Amniotic epithelial cell (primary cell): ENCODE measurements around the gene CHDH.

Experiments used
- DNase-seq: peaks from one replicate; pipeline ENCODE4 v3.0.0-alpha.2; 2010; ENCODE audit warnings: low read depth

Gene CHDH

DNA sequence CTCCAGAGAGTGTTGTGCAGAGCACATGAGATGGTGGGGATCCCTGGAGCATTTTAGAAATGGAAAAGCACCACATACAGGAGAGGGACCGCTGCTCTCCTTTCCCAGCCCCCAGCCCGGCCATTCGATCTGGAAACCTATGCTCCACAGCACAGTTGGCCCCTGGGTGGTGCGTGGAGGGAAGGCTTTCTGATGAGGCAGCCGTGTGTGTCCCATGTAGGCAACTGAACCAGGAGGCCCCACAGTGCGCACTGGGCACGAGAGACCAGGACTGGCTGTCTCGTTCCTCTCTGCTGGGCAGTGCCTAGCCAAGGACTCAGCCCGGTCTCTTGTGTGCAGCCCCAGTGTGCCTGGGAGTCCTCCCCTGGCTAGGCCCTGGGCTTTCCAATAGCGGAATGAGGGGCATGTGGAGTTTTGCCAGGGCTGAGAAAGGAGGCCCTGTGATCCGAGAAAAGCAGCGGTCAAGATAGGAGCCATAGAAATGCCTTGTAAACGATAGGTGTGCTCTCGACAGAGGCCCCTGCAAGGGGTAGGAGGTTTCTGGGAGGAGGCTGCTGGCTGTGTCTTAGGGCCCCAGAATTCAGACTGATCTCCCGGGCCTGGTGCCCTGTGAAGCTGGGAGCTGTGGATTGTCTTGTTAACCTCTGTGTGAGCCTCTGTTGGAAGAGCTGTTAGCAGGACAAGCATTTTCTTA lies 39.0 kb downstream of the CHDH start:
- no peak for DNase-seq

DNA sequence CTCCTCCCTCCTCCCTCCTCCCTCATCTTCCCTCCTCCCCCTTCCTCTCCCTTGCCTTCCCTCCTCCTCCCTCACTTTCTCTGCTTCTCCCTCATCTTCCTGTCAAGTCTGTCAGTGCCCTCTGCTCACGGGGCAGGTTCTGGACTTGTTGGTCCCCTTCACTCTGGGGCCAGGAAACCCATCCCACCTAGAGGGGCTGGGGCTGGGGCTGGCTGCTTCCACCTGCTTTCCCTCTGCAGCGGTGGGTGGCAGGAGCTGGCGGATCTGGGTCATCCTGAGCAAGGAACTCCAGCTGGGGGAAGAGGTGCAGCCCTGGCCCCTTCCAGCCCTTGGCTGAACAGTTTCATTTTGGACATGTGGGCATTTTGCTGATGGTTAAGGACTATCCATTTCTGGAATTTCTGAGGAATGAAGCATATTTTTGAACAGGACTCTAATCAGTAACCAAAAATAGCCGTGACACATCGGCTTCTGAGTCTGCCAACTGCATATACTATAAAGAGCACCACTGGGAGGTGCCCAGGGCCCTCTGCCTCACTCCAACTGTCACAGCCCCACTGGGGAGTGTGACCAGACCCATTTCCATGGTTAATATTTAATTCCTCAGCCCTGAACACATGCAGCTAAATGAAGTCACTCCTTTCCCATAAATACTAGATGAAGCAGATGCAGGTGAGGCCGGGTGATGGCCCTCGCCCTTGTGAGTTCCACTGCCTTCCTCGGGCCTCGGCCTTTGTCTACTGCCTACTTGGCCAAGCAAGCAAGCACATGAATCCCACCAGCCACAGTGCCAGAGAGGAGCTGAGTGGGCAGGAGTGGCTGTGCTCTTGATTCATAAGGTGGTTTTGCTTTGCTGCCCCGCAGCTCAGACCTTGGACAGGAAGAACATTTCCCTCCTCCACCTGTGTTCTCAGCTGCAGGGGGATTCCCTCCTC lies 39.8 kb downstream of the CHDH start:
- peak; percentile 21 for DNase-seq

DNA sequence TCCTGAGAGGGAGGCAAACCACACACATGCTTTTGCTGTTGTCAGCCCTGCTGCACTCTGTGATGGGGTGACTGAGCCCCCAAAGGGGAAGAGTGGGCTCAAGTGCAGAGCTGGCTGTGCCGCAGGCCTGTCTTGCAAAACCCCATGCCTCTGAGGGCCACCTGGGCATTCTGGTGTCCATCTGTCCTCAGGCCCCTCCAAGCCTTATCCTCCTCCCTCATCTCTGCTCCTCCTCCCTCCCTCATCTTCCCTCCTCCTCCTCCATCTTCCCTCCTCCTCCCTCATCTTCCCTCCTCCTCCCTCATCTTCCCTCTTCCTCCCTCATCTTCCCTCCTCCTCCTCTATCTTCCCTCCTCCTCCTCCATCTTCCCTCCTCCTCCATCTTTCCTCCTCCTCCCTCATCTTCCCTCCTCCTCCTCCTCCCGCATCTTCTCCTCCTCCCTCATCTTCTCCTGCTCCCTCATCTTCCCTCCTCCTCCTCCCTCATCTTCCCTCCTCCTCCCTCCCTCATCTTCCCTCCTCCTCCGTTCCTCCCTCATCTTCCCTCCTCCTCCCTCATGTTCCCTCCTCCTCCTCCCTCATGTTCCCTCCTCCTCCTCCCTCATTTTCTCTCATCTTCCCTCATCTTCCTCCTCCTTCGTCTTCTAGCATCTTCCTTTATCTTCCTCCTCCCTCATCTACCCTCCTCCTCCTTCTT lies 40.6 kb downstream of the CHDH start:
- no peak for DNase-seq

DNA sequence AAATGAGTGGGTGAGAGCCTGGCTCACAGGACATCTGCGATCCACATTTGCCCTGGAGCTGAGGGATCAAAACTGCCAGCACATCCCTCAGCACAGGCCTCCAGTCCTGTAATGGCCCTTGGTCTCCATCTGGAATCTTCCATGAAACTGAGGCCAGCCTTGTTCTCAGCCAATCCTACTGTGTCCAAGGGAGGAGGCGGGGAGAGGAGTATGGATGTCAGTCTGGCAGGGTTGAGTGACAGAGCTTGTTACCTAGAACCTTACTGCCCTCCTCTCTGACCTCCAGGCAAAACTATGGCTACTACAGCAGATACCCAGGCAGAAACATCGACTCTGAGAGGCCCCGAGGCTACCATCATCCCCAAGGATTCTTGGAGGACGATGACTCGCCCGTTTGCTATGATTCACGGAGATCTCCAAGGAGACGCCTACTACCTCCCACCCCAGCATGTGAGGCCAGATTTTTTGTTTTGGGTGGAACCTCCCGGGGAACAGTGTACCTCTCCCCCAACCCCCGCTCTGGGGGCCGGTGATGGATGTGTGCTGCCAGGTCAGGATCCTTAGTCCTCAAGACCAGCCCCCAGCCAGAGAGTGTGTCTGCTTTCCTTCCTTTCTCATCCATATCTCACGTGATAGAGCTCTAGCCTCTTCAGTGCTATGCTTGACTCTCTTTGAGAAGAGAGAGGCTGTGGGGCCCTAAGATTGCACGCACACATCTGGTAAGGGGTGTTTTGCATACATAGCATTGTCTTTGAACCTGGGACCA lies 41.3 kb downstream of the CHDH start:
- peak; percentile 32 for DNase-seq

DNA sequence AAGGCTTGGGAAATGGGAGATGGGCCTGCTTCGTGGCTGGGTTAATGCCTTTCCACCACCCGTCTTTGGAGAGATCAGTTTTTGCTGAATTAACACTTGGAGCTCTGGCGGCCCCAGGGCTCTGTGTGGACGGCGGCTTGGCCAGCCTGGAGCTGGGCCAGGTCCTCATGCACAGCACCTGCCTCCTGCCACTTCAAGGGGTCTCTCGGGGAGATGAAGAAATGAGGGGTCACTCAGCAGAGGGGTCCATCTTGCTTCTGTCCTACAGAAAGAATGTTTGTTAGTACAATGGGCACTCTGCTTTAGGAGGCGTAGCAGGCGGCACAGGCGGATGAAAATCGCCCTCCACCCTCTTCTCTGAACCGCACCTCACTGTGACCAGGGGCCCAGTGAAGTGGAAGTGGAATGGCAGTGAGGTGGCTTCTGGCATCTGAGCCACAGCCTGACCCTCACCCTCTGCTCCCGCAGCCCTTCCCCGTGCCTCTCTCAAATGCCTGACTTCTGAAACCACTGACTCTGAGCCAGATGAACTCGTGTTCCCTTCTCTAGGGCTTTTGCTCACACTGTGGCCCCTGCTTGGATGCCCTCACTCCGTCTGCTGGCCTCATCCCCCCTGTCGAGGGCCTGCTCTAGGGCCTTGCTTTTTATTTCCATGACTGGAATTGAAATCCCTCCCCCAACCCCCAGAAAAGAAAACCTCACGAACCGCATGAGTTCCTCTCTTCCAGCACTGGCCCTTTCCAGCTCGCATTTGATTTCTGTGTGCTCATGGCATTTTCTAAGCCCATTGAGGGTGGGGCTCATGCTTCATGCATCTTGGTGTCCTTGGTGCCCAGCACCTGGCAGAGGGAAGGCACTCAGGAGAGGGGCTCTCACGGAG lies 42.2 kb downstream of the CHDH start:
- no peak for DNase-seq

DNA sequence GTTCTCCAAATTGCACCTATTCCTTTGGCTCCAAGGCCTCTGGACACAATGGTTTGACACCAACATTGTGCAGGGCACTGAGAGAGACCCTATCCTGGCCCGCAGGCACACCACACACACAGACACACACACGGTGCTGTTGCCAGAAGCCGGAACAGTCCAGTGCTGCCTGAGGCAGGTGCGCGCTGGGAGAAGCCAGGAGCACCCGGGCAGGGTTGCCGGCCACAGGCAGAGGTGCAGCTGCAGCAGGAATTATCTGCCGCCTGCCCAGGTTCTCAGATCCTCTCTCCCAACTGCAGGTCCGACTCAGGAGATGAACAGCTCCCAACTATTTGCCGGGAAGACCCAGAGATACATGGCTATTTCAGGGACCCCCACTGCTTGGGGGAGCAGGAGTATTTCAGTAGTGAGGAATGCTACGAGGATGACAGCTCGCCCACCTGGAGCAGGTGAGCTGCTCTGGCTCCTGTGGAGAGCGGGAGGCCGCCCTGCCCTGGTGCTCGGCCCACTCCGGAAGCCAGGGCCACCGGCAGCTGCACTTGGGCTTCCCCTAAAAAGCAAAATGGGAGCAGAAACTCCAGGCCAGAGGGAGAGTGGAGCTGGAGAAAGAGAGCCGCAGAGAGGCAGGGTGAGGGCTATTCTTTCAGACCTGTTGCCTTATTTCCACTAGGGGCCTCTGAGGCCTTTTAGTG lies 42.9 kb downstream of the CHDH start:
- DNase-seq, result no peak

DNA sequence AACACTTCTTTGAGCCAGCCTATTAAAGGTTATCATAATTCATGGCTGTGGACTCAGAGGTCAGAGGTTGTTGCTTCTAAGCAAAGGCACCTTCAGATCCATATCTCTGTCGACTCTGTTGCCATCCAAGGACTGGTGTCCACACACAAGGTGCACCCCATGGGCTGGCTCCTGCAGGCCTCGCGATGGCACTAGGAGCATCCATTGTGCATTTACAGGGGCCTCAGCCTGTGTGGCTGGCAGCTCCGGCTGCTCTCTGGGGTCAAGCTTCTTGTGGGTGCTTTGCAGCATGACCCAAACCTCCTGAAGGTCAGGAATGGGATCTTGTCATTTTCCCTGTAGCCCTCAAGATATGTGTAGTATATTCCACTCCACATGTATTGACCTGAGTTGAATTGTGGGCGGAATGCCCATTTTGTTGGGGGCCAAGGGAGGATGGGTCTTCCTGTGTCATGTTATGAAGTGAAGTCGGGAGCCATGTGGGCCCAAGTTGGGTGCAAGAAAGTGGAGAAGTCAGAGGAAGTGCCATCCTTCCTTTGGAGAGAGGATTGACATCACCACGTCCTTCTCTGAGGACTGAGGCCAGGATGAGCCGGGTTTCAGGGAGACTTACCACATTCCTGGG lies 43.9 kb downstream of the CHDH start:
- DNase-seq, result no peak

DNA sequence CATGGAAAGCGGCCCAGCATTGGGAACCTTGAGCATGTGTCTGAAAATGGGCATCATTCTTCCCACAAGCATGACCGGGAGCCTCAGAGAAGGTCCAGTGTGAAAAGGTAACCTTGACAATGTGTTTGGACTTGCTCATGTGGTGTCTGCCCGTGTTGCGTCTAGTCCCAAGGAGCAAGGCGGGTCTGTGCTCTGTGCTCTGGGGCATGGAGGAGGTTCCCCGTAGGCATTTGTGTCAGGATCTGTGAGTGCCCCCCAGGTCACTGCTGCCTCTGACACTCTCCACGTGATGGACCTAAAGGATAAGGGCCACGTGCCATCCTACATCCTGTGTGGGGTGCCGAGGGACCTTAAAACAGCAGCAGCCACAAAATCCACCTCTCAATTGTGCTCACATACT lies 44.9 kb downstream of the CHDH start:
- no peak for DNase-seq

DNA sequence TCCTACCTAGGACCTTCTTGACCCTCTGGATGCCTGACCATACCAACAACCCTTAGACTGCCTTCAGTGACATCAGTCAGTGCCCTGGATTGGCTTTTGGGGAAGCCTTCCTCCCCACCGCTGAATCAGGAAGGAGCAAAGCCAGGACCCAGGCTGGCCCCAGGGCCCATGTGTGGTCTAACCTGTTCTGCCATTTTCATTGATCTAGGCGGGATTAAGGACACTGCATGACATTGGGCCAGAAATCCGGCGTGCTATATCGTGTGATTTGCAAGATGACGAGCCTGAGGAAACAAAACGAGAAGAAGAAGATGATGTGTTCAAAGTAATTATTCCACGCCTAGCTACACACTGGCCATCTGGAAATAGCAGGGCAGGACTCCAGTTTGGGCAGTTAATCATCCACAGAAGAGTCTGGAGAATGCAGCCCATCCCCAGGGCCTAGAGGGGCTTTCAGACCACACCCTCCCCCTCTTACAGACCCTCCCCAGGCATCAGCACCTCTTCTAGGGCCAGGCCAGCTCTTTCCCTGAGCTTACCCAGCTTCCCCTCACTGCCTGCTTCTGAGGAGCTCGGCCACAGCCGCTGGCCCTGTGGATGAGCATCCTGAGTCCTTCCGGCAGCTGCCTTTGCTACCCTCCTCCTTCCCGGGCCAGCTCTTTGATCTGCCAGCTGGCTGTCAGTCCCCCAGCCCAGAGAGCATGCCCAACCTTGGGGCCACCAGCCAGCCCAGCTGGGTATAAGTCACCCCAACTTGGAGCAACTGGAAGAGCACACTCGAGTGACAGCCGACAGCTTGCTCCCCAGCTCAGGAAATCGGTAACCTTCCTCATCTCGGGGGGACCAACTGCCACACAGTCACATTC lies 45.9 kb downstream of the CHDH start:
- DNase-seq, result no peak

DNA sequence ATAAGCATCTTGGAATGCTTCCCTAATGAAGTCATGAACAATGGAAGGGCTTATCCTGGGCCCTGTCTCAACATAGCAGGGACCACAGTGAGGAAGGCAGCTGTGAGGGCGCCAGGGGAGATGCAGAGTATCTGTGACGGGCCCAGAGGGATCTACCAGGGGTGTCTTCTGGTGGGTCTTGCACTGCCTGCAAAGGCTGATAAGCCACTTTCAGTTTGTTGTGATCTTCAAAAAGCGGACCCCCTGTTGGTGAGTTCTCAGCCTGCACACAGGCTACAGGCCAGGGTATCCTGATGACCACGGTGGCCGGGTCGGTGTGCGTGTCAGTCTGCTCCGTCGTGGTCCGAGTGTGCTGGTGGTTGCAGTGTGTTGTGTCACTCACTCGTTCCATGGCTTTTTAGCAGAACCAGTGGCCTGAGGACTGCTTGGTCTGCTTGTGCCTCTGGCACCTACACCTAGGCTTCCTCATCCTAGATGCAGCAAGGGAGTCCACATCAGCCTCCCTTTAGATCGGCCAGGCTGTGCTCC lies 46.8 kb downstream of the CHDH start:
- no peak for DNase-seq

DNA sequence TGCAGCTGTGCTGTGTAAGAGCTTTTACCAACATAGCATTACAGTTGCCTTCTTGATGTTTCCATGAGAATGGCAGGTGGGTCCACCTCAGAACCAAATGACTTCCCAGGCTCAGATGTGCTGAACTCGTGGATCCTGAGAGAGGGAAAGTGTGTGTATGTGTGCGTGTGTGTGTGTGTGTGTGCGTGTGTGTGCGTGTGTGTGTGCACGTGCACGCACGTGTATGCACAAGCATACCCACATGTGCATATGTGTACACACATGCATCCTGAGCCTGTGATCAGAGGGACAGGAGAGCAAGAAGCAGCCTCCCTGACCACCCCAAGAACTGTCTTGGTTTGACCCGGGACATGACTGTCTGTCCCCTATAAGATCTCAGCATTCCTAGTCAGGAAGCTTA lies 48.1 kb downstream of the CHDH start:
- no peak for DNase-seq

DNA sequence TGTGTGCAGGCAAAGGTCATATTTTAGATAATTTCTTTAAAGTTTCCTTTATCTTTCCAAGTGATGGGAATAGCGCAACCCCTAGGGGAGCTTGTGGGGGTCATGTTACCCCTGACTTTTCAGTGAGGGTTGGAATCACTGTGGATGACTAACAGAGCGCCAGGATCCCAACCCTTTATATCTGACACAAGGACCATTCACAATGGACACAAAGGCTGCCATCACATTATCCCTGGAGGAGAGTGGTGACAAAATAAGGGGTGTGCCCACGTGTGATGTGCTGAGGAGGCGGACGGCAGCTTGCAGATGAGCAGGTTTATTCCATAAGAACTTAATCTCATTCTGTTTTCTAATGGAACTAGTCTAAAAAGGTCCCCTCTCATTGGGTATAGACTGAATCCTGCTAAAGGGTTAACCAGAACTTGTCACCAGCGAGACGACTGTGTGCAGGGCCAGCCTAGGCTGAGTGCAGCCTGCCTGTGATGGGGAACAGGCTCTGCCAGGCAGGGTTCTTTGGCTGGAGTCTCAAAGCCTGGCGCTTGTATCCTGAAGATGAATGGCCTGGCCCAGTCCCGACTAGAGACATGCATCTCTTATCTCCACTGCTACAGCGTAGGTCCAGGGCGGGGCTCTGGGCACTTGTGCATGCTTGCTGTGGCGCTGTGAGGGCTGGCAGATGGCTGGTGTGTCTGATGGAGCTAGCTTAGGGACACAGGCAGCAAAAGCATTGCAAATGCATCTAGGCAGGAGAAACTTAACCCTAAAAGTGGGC lies 50.2 kb downstream of the CHDH start:
- DNase-seq, result no peak

DNA sequence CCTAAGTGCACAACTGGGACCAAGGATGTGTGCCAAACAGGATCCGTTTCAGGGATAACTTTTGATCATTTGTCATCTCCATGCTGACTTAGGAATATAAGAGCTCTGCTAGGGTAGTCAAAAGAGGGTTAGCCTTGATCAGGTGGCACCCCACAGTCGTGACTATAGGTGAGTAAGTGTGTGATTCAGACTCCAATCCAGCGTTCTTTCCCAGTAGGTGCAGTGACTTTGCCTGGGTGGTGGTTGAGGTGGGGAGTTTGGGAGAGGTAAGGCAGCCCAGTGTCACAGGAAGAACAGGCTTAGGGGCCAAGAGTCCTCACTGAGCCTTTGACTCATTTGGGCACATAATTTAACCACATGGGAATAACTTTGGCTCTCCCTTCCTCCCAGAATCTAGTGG lies 51.0 kb downstream of the CHDH start:
- DNase-seq, result no peak

DNA sequence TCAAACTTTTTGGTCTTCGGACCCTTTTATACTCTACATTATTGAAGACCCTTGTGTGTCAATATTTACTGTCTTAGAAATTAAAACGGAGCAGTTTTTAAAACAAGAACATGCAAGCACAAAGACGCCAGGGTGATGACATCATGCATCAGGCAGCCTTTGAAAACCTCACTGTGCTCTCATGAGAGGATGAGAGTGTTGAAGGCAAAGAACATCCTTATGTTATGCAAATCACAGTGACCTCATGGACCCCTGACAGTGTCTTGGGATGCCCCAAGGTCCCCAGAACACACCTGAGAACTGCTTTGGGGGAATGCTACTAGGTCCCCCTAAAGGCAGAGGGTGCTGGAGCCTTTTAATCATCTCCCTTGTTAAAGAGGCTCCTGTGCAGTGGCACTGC lies 51.6 kb downstream of the CHDH start:
- no peak for DNase-seq

DNA sequence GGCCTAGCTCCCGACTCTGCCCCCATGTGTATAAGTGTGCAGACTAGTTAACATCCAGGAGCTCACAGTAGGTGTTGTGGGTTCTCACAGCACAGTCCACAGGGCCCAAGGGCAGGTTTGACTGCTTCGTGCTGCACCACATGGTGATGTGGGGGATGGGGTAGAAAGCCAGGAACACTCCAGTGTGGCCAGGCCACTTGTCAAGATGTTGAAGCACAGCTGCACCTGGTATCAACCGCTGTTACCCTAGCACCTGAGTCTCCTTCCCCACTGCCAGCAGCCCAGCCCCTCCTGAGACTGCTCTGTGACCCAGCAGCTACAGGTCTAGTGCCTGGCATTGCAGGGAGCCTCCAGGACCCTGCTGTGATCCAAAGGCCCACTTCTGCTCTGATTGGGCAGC lies 53.4 kb downstream of the CHDH start:
- DNase-seq, result no peak

DNA sequence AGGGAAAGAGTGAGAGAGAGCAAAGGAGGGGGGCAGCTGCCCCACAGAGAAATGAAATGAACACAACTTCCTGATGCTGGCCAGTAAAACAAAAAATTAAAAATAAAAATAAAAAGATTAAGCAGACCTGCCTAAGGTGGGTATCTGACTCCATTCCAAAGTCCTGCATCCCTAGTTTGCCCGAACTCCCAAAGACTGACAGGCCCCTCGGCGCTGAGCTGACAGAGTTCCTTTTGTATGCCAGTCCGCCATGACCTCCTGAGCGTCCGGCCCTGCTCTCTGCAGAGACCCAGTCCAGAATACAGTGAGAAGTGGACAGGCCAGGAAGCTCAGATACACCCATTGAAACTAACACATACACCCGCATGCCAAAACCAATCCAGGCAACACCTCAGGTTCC lies 54.9 kb downstream of the CHDH start:
- DNase-seq, result no peak

DNA sequence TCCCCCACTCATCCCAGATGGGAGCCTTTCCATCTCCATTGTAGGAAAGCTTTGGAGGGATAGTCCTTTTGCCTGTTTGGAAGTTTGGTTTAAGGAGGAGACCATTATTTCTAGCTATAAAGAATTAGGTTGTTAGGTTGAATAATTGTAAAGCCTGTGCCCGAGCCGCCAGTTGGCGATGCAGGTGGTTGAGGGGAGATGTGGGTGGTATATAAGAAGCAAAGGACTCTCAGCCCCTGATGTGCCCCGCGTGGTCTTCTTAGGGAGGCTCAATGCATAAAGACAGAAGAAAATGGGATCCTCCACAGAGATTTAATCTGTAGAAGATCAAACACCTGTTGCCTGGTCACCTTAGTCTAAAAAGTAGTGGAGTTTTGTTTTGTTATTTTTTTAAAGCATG lies 55.7 kb downstream of the CHDH start:
- DNase-seq, result no peak

DNA sequence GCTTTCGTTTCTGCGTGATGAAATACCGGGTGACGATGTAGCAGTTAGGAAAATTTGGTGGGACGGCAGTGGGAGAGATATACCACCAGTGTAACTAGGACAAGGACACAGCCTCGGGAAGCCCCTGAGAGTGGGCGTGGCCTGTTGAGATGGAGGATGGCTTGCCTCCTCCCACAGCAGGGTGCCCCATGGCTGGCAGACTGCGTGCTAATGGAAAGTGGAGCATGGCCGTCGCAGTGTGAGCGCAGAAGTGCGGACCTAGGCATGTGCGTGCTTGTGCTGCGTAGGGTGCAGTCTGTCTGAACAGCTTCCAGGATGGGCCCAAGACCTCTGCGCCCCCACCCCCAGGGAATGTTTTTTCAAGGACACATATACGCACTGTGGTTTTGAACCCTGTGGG lies 56.8 kb downstream of the CHDH start:
- no peak for DNase-seq
